SK-N-SH (cell line): ENCODE measurements around the gene SUSD3. TPM values are rescaled to one million over a fixed set of nuclear protein-coding genes. Genes with fewer than 3 reads are reported as not detected.

Experiments
- CTCF ChIA-PET: fragments of 300-600, 350-600 bp; formaldehyde crosslinking; extraction: SDS; loops from one replicate; lab custom pipeline; 2021; lab: Yijun Ruan, JAX
- POLR2A ChIA-PET: fragments of 350-600 bp; sonication (Branson Sonifier 250); formaldehyde crosslinking; extraction: SDS; loops from one replicate; lab custom pipeline; 2020; ENCODE audit warnings: antibody characterized with exemption, inconsistent platforms; lab: Yijun Ruan, JAX
- DNase-seq: peaks from one replicate; pipeline ENCODE4 v3.0.0; 2012
- H2AFZ ChIP-seq: fragments of 200-600 bp; sonication (generic); 2 replicates; pipeline ENCODE4 v1.8.1; 2016; ENCODE audit warnings: antibody characterized with exemption, mild to moderate bottlenecking, low read depth
- H3F3A ChIP-seq: fragments of 200-600 bp; sonication (generic); replicated peaks from 2 replicates; pipeline ENCODE3; 2016; ENCODE audit warnings: antibody characterized with exemption, mild to moderate bottlenecking; ENCODE audit not compliant: insufficient read depth
- H3K27ac ChIP-seq, 2 experiments: fragments of 200-500 bp in 1 of 2; fragments of 200-600 bp in 1 of 2; sonication (Bioruptor generic) in 1 of 2; sonication (generic), shearing (Covaris generic) in 1 of 2; 2 replicates each; pipeline versions ENCODE4 v1.5.1 to v1.6.1; 2014 to 2016; ENCODE audit warnings: low read depth in 2 of 2, inconsistent platforms in 1 of 2, low read length in 1 of 2, mild to moderate bottlenecking in 1 of 2, mixed read lengths in 1 of 2
- H3K27me3 ChIP-seq: fragments of 200-600 bp; sonication (generic), shearing (Covaris generic); 2 replicates; pipeline ENCODE4 v1.6.1; 2016; ENCODE audit warnings: mixed run types; ENCODE audit not compliant: insufficient read depth
- H3K36me3 ChIP-seq, 2 experiments: fragments of 200-500 bp in 1 of 2; fragments of 200-600 bp in 1 of 2; sonication (Bioruptor generic) in 1 of 2; sonication (generic) in 1 of 2; replicated peaks in 1 of 2; 2 replicates each; pipeline versions ENCODE3 to v1.5.1; 2014 to 2016; ENCODE audit warnings: low read length in 1 of 2, mild to moderate bottlenecking in 1 of 2; ENCODE audit not compliant: insufficient read depth in 2 of 2, control insufficient read depth in 1 of 2
- H3K4me1 ChIP-seq, 2 experiments: fragments of 200-500 bp in 1 of 2; fragments of 200-600 bp in 1 of 2; sonication (Bioruptor generic) in 1 of 2; sonication (generic), shearing (Covaris generic) in 1 of 2; 2 replicates each; pipeline versions ENCODE4 v1.5.1 to v1.6.1; 2014 to 2016; ENCODE audit warnings: low read depth in 1 of 2, low read length in 1 of 2, mixed run types in 1 of 2; ENCODE audit not compliant: insufficient read depth in 2 of 2, control insufficient read depth in 1 of 2
- H3K4me2 ChIP-seq: fragments of 200-600 bp; sonication (generic), shearing (Covaris generic); 2 replicates; pipeline ENCODE4 v1.6.1; 2017; ENCODE audit warnings: mixed run types
- H3K4me3 ChIP-seq, 2 experiments: fragments of 200-500 bp in 1 of 2; fragments of 200-600 bp in 1 of 2; sonication (Bioruptor generic) in 1 of 2; sonication (generic), shearing (Covaris generic) in 1 of 2; 2 replicates each; pipeline versions ENCODE4 v1.5.1 to v1.8.1; 2014 to 2016; ENCODE audit warnings: low read depth in 2 of 2, inconsistent platforms in 1 of 2, low read length in 1 of 2, mild to moderate bottlenecking in 1 of 2, mixed read lengths in 1 of 2, moderate library complexity in 1 of 2
- H3K79me2 ChIP-seq: fragments of 200-600 bp; sonication (generic); 2 replicates; pipeline ENCODE4 v1.8.1; 2017; ENCODE audit warnings: mild to moderate bottlenecking; ENCODE audit not compliant: insufficient read depth
- H3K9ac ChIP-seq: fragments of 200-600 bp; sonication (generic); 2 replicates; pipeline ENCODE4 v1.6.1; 2017; ENCODE audit warnings: mixed run types
- H3K9me2 ChIP-seq: fragments of 200-600 bp; sonication (generic); 2 replicates; pipeline ENCODE4 v1.6.1; 2017; ENCODE audit warnings: mixed run types
- H3K9me3 ChIP-seq: fragments of 200-600 bp; sonication (generic); 2 replicates; pipeline ENCODE4 v1.6.1; 2017; ENCODE audit warnings: mixed run types, mild to moderate bottlenecking, moderate library complexity
- H4K20me1 ChIP-seq: fragments of 200-600 bp; sonication (generic); 2 replicates; pipeline ENCODE4 v1.6.1; 2017; ENCODE audit warnings: mild to moderate bottlenecking, mixed run types; ENCODE audit not compliant: insufficient read depth
- CTCF ChIP-seq: fragments of 200-600 bp; sonication (generic); IDR thresholded peaks from 2 replicates; pipeline ENCODE4 v1.6.1; 2017; ENCODE audit warnings: antibody characterized with exemption, mild to moderate bottlenecking, moderate library complexity
- EP300 ChIP-seq, 2 experiments: IDR thresholded peaks; 2 replicates each; pipeline versions ENCODE4 v1.4.0 to v1.6.1; 2012; ENCODE audit warnings: borderline replicate concordance in 1 of 2, low read depth in 1 of 2, low read length in 1 of 2
- EZH2phosphoT487 ChIP-seq: fragments of 200-600 bp; sonication (generic); IDR thresholded peaks from 2 replicates; pipeline ENCODE4 v1.6.1; 2017; ENCODE audit warnings: low read depth, mixed run types, mild to moderate bottlenecking, antibody characterized with exemption, moderate library complexity, borderline replicate concordance
- FOSL2 ChIP-seq: IDR thresholded peaks from 2 replicates; pipeline ENCODE4 v1.4.0; 2012; ENCODE audit warnings: low read depth, mild to moderate bottlenecking, moderate library complexity, borderline replicate concordance
- JUND ChIP-seq: IDR thresholded peaks from 2 replicates; pipeline ENCODE4 v1.4.0; 2012
- PBX3 ChIP-seq: IDR thresholded peaks from 2 replicates; pipeline ENCODE4; 2012
- POLR2AphosphoS5 ChIP-seq: IDR thresholded peaks from 2 replicates; pipeline ENCODE4 v1.6.1; 2012; ENCODE audit warnings: low read depth, low read length
- SIN3A ChIP-seq: IDR thresholded peaks from 2 replicates; pipeline ENCODE4 v1.6.1; 2012; ENCODE audit warnings: low read depth, mild to moderate bottlenecking, low read length, moderate library complexity, borderline replicate concordance
- YY1 ChIP-seq: IDR thresholded peaks from 2 replicates; pipeline ENCODE4 v1.4.0; 2012; ENCODE audit warnings: low read depth, mild to moderate bottlenecking
- ZBTB33 ChIP-seq: IDR thresholded peaks from 2 replicates; pipeline ENCODE4 v1.4.0; 2012; ENCODE audit warnings: low read depth, borderline replicate concordance
- WGBS: methylation state at CpG from one replicate; pipeline ENCODE4 v1.1.6; 2017; ENCODE audit warnings: low lambda C conversion rate; 5-methylcytosine and 5-hydroxymethylcytosine counted together
- polyA plus RNA-seq, 3 experiments: library from polyadenylated mRNA; depleted of rRNA; stranded (reverse); fragments of >200 nt; gene quantifications; 2 replicates each; pipeline ENCODE4 v1.2.3, GENCODE V29; 2012

Gene SUSD3
- polyA plus RNA-seq, 1 of the 3 experiments (the other 2 are of a cell fraction) = 0.49 TPM

GRCh38 chr9:93107151-93107824 lies 48.8 kb downstream of the SUSD3 start:
- WGBS = 83% methylated on average over 5 of the region's 14 CpGs
- 0 out of 2 replicates have a peak, but pooled peaks cover under 1% of the 10 kb centered on the region for H3K9me3 ChIP-seq
- H3K27ac ChIP-seq = no peak overlapping the region
- peaks cover 0 to 9% of the 10 kb centered on the region in 2 experiments; a peak in 1 of 4 replicates for H3K4me1 ChIP-seq
- no peak overlapping the region for H2AFZ ChIP-seq
- peaks cover 63% of the 10 kb centered on the region for H3K79me2 ChIP-seq
- H3K9ac ChIP-seq = no peak overlapping the region
- H3K27me3 ChIP-seq = no peaks in the 10 kb centered on the region
- no peak for DNase-seq
- H3K9me2 ChIP-seq = no peaks in the 10 kb centered on the region
- no peak overlapping the region for H3K4me2 ChIP-seq
- peaks cover 3 to 22% of the 10 kb centered on the region in 2 experiments for H3K36me3 ChIP-seq
- peaks cover 25% of the 10 kb centered on the region for H4K20me1 ChIP-seq
- H3F3A ChIP-seq = no peaks in the 10 kb centered on the region
- H3K4me3 ChIP-seq = no peak overlapping the region
- CTCF ChIA-PET = interaction anchor here (1.3 to 5.6 kb wide), 6 partner anchors 10 to 459 kb away, joined by 3 to 53 read pairs (median 10); no protein-coding TSS in a partner anchor
- no peak for TF ChIP-seq SIN3A
- no peak for TF ChIP-seq FOSL2
- no peak for TF ChIP-seq EZH2phosphoT487
- no peak for TF ChIP-seq PBX3
- POLR2A ChIA-PET = interaction anchor here (0.6 kb wide), 1 partner anchor 431 kb away, joined by 4 read pairs; no protein-coding TSS in a partner anchor

- ChIA-PET POLR2A (interaction anchor here (0.6 kb wide), 1 partner anchor 431 kb away, joined by 4 read pairs; no protein-coding TSS in a partner anchor), CTCF (interaction anchor here (1.3 to 5.6 kb wide), 6 partner anchors 10 to 458 kb away, joined by 3 to 53 read pairs (median 22); partner anchors contain the start of gene CARD19)
- Histone ChIP-seq H3K9ac (no peak overlapping the region), H3K9me2 (no peaks in the 10 kb centered on the region), H3K4me1 (peaks cover 0 to 9% of the 10 kb centered on the region in 2 experiments; a peak in 1 of 4 replicates), H3K27ac (no peak overlapping the region), H3F3A (no peaks in the 10 kb centered on the region), H2AFZ (no peak overlapping the region), H3K79me2 (peaks cover 58% of the 10 kb centered on the region), H3K27me3 (no peaks in the 10 kb centered on the region), H4K20me1 (peaks cover 22% of the 10 kb centered on the region), H3K4me3 (no peak overlapping the region), H3K4me2 (no peak overlapping the region), H3K9me3 (no peaks in the 10 kb centered on the region), H3K36me3 (peaks cover 3 to 27% of the 10 kb centered on the region in 2 experiments)
- DNase-seq = no peak
- TF ChIP-seq JUND (no peak), YY1 (no peak), POLR2AphosphoS5 (no peak), CTCF (no peak), EP300 (IDR thresholded peaks at IDR 0.05; ENCODE audit: borderline replicate concordance in 1 of 2, low read depth in 1 of 2, low read length in 1 of 2) (no peak), ZBTB33 (no peak)
- WGBS = 85% methylated on average over 6 of the region's 6 CpGs
These were observed 49.3 kb downstream of the SUSD3 start for GRCh38 chr9:93107825-93108161.
